Activated naive CD4-positive, alpha-beta T cell treated with anti-CD3 and anti-CD28 coated beads, Interleukin-2, amount 50 U/mL, for 24 hours (primary cell): Measurements from ENCODE around the gene PPP1R12B.
"Not testable (repeated sequence)": the region's sequence is repeated elsewhere in the genome, so short reads cannot be mapped to it uniquely, and the experiment has no call there.

Source experiments
- H3K27ac Mint-ChIP-seq: one replicate; pipeline ENCODE4 v1.8.0; 2021; ENCODE audit warnings: mild to moderate bottlenecking, mixed read lengths
- H3K27me3 Mint-ChIP-seq: one replicate; pipeline ENCODE4 v1.8.0; 2021; ENCODE audit warnings: mixed read lengths
- H3K36me3 Mint-ChIP-seq: one replicate; pipeline ENCODE4 v1.8.0; 2021; ENCODE audit warnings: mixed read lengths
- H3K4me1 Mint-ChIP-seq: one replicate; pipeline ENCODE4 v1.8.0; 2021; ENCODE audit warnings: mixed read lengths
- H3K4me3 Mint-ChIP-seq: one replicate; pipeline ENCODE4 v1.8.0; 2021; ENCODE audit warnings: mild to moderate bottlenecking, mixed read lengths
- H3K9me3 Mint-ChIP-seq: one replicate; pipeline ENCODE4 v1.8.0; 2021; ENCODE audit warnings: mixed read lengths

Gene PPP1R12B

DNA sequence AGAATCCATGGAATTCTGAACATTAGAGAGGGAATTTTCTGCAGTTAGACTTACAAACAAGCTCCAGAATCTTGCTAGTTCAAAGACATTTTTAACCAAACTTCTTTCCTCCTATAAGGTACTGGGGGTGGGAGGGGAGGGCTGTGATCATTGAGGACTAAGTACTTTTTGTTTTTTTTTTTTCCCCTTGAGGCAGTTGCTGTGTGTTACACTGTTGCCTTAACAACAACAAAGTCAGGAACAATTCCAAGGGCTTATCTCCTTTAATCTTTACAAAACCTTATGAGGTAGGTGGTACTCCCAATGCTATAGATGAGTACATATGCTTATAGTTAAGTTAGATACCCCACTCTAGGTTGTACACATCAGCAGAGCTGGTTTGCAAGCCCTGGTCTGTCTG lies 62.9 kb downstream of the PPP1R12B start:
- no peak overlapping the region for H3K27ac Mint-ChIP-seq
- peaks cover 21% of the 10 kb centered on the region for H3K4me1 Mint-ChIP-seq
- H3K4me3 Mint-ChIP-seq: no peak overlapping the region
- H3K27me3 Mint-ChIP-seq: no peaks in the 10 kb centered on the region
- no peaks in the 10 kb centered on the region for H3K9me3 Mint-ChIP-seq
- H3K36me3 Mint-ChIP-seq: no peaks in the 10 kb centered on the region

DNA sequence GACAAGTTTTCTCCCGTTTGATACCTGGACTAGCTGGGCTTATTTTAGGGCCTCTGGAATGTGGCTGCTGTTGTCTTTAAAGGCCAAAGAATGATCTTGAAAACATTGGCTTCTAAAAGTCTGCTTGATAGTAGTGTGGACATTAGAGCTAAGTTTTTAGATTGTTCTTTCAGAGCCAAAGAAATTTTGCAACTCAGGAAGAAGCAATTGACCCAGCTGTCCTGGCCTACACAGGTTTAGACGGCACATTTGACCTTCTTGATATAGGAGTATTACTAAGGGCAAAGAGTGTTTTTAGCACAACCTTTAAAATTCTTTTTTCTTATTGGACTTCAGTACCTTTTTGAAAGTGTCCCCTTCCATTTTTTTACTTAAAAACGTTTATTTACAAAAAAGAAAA lies 63.9 kb downstream of the PPP1R12B start:
- H3K27ac Mint-ChIP-seq, H3K36me3 Mint-ChIP-seq, H3K4me3 Mint-ChIP-seq, H3K27me3 Mint-ChIP-seq, H3K9me3 Mint-ChIP-seq: not testable (repeated sequence)
- peaks cover 12% of the 10 kb centered on the region for H3K4me1 Mint-ChIP-seq

DNA sequence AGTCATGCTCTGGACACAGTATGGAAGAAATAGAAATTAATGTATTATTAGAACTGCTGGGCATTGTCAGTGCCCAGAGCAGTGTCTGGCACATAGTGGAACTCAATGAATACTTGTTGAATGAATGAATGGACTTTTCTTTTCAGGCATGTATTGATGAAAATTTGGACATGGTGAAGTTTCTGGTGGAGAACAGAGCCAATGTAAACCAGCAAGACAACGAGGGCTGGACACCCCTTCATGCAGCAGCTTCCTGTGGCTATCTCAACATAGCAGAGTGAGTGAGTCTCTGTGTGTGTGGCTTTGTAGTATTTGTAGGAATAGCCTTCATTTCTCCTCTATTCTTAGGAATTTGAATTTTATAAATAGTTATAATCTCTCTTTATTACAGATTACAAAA lies 68.1 kb downstream of the PPP1R12B start:
- Mint-ChIP-seq H3K4me3 (no peak overlapping the region), H3K27me3 (no peaks in the 10 kb centered on the region), H3K9me3 (no peaks in the 10 kb centered on the region), H3K27ac (no peak overlapping the region), H3K36me3 (no peaks in the 10 kb centered on the region), H3K4me1 (peaks cover 4% of the 10 kb centered on the region)

DNA sequence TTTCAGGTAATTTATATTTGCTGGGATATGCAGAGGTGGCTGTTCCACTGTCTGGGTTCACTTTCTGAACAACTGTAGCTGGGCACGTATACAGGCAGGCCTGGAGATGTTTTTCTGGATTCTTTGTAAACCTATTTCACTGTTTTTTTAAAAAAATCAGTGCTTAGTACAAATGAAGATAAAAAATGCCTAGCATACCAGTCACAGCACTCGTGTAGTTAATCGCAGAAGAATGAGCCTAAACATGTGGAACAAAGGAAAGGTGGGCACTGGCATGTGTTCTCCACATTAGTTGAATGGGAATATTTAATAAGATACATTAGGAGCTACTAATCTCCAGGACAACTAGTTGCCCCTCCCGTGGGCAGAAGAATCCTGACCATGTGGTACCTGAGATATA lies 68.6 kb downstream of the PPP1R12B start:
- not testable (repeated sequence) for H3K36me3 Mint-ChIP-seq, H3K9me3 Mint-ChIP-seq, H3K4me3 Mint-ChIP-seq, H3K4me1 Mint-ChIP-seq, H3K27ac Mint-ChIP-seq, H3K27me3 Mint-ChIP-seq

DNA sequence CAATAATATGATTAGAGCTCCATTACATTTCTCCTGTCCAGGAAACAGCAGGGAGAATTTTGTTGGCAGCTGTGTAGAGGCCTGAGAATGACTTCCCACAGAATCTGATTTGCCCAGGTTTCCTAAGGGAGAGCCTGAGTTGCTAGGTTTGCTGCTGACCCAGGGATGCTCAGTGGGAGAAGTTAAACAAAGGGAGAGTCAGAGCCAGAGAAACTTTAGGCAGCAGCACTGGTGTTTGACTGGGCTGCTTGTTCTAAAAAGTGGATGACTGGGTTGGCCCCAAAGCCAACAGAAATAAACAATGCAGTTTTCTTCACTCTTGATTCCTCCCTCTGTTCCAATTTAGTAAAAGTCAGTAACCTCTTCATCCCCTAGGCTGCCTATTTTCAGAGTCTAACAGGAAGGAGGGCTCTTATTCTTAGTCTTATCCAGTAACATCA lies 69.3 kb downstream of the PPP1R12B start:
- H3K36me3 Mint-ChIP-seq, H3K4me3 Mint-ChIP-seq, H3K27ac Mint-ChIP-seq, H3K9me3 Mint-ChIP-seq, H3K27me3 Mint-ChIP-seq, H3K4me1 Mint-ChIP-seq: not testable (repeated sequence)

DNA sequence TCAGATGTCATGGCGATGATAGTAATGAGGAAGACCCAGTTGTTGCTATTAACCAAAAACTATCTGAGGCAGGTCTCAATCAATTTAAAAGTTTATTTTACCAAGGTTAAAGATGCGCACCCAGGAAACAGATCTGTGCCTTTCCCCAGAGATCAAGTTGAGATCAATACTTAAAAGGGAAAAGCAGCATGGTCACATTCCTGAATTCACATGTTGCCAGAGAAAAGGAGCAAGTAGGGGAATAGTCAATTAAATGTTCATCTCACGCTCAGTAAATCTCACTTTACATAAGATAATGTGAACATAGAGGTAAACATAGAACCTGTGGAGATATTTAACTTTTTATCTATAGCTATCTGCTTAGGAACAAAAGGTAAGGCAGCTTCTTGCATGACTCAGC lies 71.2 kb downstream of the PPP1R12B start:
- not testable (repeated sequence) for H3K4me3 Mint-ChIP-seq, H3K36me3 Mint-ChIP-seq

DNA sequence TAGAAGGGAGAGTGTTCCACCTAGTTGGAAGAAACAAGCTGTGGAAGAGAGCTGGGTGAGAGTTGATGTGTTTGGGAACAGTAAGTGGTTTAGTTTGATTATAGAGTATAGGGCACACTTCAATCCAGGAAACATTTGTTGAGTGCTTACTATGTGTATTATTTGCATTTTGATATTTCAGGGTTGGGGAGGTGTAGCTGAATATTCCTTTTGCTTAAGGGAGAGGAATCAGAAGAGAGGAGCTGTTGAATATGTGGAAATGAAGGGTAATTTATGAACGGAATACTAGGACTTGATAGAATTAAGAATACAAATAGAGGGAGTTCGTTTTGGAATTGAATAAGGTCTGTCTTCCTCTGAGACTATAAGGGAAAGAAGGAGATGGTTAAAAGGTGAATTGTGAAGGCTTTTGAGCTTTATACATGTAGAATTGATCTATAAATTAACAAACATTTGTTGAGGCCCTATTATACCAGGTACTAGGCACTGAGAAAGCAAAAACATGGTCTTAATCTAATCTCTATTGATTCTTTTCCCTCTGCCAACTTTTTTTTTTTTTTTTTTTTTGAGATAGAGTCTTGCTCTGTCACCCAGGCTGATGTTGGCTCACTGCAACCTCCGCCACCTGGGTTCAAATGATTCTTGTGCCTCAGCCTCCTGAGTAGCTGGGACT lies 72.1 kb downstream of the PPP1R12B start:
- H3K27me3 Mint-ChIP-seq, H3K27ac Mint-ChIP-seq, H3K4me3 Mint-ChIP-seq, H3K9me3 Mint-ChIP-seq, H3K4me1 Mint-ChIP-seq, H3K36me3 Mint-ChIP-seq: not testable (repeated sequence)

More for the DNA sequence above, 71.2 kb downstream of the PPP1R12B start:
- not testable (repeated sequence) for H3K9me3 Mint-ChIP-seq, H3K4me1 Mint-ChIP-seq, H3K27me3 Mint-ChIP-seq, H3K27ac Mint-ChIP-seq

DNA sequence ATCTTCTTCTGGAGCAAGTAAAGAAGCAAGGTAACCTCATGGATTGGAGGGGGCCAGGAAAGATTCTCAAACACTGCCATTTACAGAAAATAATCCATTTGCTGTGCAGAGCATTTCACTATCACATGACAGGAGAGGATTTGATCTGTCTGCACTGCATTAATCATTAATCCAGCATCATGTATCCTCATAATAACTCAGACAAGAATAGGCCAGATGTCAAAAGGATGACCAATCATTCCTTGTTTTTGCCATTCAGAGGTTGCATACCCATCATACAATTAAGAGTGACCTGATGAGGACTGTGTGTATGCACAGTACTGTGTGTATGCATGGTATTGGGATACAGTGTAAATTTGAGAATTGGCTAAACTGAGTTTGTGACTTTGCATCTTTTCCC lies 74.2 kb downstream of the PPP1R12B start:
- H3K4me1 Mint-ChIP-seq, H3K9me3 Mint-ChIP-seq, H3K36me3 Mint-ChIP-seq, H3K4me3 Mint-ChIP-seq, H3K27me3 Mint-ChIP-seq, H3K27ac Mint-ChIP-seq: not testable (repeated sequence)

DNA sequence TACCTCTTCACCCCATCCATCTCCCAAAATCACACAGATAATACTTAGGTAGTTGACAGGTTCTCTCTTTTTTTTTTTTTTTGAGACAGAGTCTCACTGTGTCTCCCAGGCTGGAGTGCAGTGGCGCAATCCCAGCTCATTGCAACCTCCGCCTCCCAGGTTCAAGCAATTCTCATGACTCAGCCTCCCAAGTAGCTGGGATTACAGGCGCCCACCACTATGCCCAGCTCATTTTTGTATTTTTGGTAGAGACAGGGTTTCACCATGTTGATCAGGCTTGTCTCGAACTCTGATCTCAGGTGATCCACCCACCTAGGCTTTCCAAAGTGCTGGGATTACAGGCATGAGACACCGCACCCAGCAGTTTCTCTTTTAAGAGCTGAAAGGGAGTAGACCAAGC lies 75.8 kb downstream of the PPP1R12B start:
- H3K4me1 Mint-ChIP-seq, H3K27ac Mint-ChIP-seq, H3K27me3 Mint-ChIP-seq, H3K4me3 Mint-ChIP-seq, H3K9me3 Mint-ChIP-seq, H3K36me3 Mint-ChIP-seq: not testable (repeated sequence)

DNA sequence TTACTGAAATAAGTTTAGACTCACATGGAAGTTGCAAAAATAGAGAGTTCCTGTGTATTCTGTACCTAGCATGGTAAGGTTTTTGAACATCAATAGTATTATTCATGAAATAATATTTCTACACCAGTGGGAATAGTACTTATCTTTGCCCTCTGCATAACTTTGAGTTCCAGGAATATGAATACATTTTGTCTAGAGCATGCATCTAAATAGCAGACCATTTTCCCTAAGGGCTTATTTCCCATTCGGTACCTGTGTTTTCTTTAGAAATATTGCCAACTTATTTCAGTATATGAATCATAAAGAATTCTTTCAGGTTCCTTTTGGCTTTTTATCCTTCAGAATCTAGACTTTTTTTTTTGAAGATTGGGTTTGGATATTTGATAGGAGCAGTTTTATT lies 81.6 kb downstream of the PPP1R12B start:
- not testable (repeated sequence) for H3K27ac Mint-ChIP-seq, H3K27me3 Mint-ChIP-seq, H3K4me3 Mint-ChIP-seq, H3K9me3 Mint-ChIP-seq, H3K4me1 Mint-ChIP-seq
- peaks cover 17% of the 10 kb centered on the region for H3K36me3 Mint-ChIP-seq

DNA sequence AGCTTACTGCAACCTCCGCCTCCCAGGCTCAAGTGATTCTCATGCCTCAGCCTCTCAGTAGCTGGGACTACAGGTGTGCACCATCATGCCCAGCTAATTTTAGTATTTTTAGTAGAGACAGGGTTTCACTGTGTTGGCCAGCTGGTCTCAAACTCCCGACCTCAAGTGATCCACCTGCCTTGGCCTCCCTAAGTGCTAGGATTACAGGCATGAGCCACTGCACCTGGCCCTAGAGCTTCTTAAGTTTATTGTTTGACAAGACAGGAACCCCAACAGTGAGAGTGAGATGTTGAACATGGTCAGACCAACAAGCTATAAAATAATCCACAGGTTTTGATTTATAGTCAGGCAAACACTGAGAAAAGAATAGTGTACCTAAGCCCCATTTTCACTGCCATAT lies 83.8 kb downstream of the PPP1R12B start:
- H3K4me3 Mint-ChIP-seq: not testable (repeated sequence)
- peaks cover 17% of the 10 kb centered on the region for H3K36me3 Mint-ChIP-seq

DNA sequence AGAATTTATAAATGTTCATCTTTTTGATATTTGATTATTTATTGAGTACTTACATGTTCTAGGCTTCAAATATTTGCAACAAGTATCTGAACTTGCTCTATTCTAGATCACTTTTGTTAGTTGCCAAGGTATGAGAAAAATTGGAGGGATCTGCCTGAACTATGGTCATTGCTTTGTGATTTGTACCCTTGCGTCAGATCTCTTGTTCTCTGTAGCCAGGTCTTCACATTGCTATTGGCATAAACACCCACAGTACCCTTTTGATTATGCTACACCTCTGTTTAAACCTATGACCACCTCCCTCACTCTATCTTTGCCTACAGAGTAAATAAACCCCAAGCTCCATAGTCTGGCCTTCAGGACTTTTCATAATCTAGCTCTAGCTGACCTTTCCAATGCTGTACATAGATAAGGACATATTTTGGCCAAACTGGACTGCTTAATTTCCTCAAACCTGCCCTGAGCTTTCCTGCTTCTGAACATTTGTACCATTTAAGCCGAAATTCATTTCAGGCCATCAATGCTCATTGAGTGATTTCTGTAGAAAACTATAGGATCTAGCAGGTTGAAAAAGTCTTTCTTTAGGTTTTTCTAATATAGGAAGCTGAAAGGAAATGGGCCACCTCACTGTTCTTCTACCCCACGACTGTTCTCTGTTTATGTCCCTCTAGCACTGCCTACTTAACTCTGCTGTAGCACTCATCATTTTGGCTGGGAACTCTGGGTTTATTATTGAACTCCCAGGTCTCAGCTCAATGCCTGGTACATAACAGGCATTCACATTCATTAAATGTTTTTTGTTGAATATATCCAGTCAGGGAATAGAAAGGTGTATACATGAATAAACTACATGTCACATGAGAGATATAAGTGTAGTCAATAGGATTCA lies 84.9 kb downstream of the PPP1R12B start:
- Mint-ChIP-seq H3K4me3 (no peak overlapping the region), H3K4me1 (no peaks in the 10 kb centered on the region), H3K27me3 (no peaks in the 10 kb centered on the region), H3K36me3 (peaks cover 17% of the 10 kb centered on the region), H3K27ac (no peak overlapping the region), H3K9me3 (no peaks in the 10 kb centered on the region)

More for the DNA sequence above, 83.8 kb downstream of the PPP1R12B start:
- H3K9me3 Mint-ChIP-seq, H3K27me3 Mint-ChIP-seq, H3K4me1 Mint-ChIP-seq, H3K27ac Mint-ChIP-seq: not testable (repeated sequence)

DNA sequence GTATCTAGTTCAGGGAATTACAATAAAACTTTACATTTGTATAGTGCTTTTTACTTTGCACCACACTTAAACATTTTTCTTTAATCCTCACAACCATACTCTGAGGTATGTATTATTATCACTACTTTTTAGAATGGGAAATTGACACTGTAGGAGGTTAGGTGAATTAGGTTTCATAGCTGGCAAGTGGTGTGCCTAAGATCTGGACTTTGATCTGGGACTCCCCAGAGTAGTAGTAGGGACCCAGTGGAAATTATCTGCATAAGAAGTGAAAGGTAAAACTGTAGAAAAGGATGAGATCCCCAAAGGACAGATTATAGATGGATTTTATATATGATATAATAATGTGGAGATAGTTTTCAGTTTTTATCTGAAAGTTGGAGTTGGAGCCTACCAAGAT lies 85.6 kb downstream of the PPP1R12B start:
- Mint-ChIP-seq H3K4me1 (no peaks in the 10 kb centered on the region), H3K27ac (no peak overlapping the region), H3K9me3 (no peaks in the 10 kb centered on the region), H3K4me3 (no peak overlapping the region), H3K36me3 (peaks cover 13% of the 10 kb centered on the region), H3K27me3 (no peaks in the 10 kb centered on the region)

DNA sequence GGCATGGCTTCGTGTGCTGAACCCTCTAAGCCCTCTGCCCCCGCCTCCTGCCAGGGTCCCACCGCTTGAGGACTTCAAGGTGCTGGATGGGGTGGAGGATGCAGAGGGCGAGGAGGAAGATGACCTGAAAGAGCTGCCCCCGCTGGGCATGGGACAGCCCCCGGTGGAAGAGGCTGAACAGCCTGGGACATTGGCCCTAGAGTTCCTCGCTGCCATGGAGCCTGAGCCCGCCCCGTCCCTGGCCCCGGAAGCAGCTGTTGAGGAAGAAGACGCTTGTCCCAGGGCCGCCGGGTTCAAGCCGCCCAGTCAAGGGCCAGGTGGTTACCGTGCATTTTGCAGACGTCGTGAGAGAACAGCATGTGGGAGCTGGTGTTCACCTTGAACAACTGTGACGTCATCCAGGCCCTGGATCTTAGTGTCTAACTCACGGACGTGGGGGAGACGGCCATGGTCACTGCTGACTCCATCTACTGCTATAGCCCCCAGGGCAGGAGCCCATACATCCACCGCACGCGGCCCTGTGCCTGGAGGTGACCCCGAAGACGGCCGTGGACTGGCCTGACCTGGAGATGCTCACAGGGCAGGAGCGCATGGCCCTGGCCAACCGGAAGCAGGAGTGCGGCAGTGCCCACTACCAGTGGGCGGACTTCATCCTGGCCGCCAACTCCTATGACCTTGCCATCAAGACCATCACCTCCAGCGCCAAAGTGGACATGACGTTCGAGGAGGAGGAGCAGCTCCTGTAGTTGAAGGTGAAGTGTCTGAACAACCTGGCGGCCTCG lies 90.1 kb downstream of the PPP1R12B start:
- Mint-ChIP-seq H3K9me3 (no peaks in the 10 kb centered on the region), H3K36me3 (peaks cover 15% of the 10 kb centered on the region), H3K27me3 (no peaks in the 10 kb centered on the region), H3K4me1 (no peaks in the 10 kb centered on the region), H3K4me3 (no peak overlapping the region), H3K27ac (no peak overlapping the region)

DNA sequence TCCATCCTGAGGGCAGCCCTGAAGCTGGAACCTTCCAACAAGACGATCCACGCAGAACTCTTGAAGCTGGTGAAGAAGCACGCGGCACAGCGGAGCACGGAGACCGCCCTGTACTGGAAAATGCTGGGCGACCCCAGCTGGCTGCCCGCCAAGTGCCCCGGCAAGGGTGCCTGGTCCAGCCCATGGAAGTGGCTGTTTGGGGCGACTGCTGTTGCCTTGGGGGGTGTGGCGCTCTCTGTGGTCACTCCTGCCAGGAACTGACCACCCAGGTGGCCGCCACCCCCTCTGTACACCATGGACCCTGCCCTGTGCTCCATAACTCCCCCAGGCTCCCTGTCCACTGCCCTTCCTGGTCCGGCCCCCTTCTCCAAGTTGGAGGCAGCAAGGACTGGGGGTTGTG lies 90.8 kb downstream of the PPP1R12B start:
- peaks cover 14% of the 10 kb centered on the region for H3K36me3 Mint-ChIP-seq
- H3K4me1 Mint-ChIP-seq: no peaks in the 10 kb centered on the region
- no peaks in the 10 kb centered on the region for H3K9me3 Mint-ChIP-seq
- no peak overlapping the region for H3K27ac Mint-ChIP-seq
- H3K4me3 Mint-ChIP-seq: no peak overlapping the region
- no peaks in the 10 kb centered on the region for H3K27me3 Mint-ChIP-seq

DNA sequence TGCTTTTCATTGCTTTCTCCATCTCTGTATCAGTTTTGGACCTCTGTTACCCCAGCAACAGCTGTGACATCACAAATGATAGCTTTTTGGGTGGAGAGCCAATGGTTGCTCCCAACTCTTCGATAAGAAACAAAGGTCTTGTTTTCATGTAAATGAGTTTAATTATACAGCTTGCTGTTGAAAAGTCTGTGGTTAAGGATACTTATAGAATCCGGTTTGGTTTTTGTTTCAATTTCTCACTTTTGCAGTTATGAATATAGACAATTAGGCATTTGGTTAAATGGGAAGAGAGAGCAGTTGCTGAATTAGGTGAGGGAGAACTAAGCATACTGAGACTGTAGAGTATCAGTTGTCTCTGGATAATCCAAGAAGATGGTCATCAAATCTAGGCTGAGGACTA lies 99.6 kb downstream of the PPP1R12B start:
- not testable (repeated sequence) for H3K4me1 Mint-ChIP-seq, H3K27ac Mint-ChIP-seq, H3K9me3 Mint-ChIP-seq, H3K4me3 Mint-ChIP-seq, H3K27me3 Mint-ChIP-seq
- peaks cover 18% of the 10 kb centered on the region for H3K36me3 Mint-ChIP-seq
